Spleen (tissue), 7 donors: ENCODE measurements around the gene CUL1.

Source experiments
- CTCF ChIP-seq, 11 experiments: fragments of 200-600 bp in 7 of 11; fragments of 450-650 bp in 4 of 11; sonication (generic) in 4 of 11; IDR thresholded peaks in 8 of 11; conservative IDR thresholded peaks in 3 of 11; 1 replicate in 7 of 11; 2 replicates in 4 of 11; pipeline versions ENCODE4 v1.4.0 to v1.8.0; 2016 to 2021; ENCODE audit warnings: antibody characterized with exemption in 11 of 11, inconsistent platforms in 4 of 11, mild to moderate bottlenecking in 1 of 11
- POLR2A ChIP-seq, 3 donors: fragments of 450-650 bp; IDR thresholded peaks; one replicate each; pipeline ENCODE4 v1.5.1; 2017; ENCODE audit warnings: antibody characterized with exemption in 3 of 3, mild to moderate bottlenecking in 1 of 3
- POLR2AphosphoS5 ChIP-seq, 3 donors: sonication (generic); formaldehyde crosslinking; IDR thresholded peaks; one replicate each; pipeline ENCODE4 v1.5.1; 2017; ENCODE audit warnings: antibody characterized with exemption in 3 of 3
- donor health status: DM: no; HTN: no; CAD: no; lungs with moderate emphysema.
- donor health status: DM: no; HTN: no; CAD: no.
- donor health status: DM: no; HTN: no; CAD: no.

DNA sequence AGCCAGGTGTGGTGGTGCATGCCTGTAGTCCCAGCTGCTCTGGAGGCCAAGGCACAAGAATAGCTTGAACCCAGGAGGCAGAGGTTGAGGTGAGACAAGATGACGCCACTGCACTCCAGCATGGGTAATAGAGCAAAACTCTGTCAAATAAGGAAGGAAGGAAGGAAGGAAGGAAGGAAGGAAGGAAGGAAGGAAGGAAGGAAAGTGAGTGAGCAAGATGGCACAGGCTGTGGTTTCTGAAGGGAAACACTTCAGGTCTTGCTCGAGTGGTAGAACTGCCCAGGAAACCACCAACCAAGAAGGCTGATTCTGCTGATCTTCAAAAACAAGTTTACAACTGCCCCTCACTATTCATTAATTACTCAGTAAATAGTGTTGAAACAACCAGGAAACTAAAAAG lies 140.2 kb downstream of the CUL1 start:
- TF ChIP-seq CTCF (IDR thresholded peaks at IDR 0.05 in 8 of 11, conservative IDR thresholded peaks at IDR 0.05 in 3 of 11) (no peak), POLR2AphosphoS5 (IDR thresholded peaks at IDR 0.05) (no peak), POLR2A (IDR thresholded peaks at IDR 0.05) (no peak)
